Measurements from ENCODE around the gene SH3TC1.

SH3TC1 gene

DNA sequence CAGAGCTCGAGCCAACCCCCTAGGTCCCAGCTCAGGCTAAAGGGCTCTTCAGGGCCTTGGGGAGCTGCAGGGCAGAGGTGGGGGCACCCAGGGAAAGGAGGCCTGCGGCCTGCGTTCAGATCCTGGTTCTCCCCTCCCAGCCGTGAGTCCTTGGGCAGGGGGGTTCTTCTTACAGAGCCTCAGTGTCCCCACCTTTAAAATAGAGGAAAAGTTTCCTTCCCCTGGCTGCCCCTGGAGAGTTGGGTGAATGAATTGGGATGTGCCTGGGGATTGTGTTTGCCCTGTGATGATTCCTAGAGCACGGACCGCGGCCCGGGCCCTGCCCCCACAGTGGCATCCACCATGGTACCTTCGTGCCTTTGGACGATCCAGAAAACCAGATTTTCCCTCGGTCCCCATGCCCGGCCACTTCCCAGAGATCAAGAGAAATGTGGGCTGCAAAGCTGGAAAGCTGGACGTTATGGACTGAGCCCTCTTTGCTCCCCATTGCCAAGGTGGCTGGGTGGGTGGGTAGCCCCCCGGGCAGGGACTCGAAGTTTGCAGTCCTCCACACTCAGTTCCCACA lies 81.9 kb downstream of the SH3TC1 start:
- Histone ChIP-seq H3K4me1 (ENCODE audit: insufficient read depth, insufficient read length) (peaks cover 18% of the 10 kb centered on the region), H3K4me3 (ENCODE audit: insufficient read length, low read depth) (no peak overlapping the region), H3K36me3 (ENCODE audit: insufficient read depth, insufficient read length, low read length) (peaks cover 4% of the 10 kb centered on the region), H3K9me3 (ENCODE audit: insufficient read depth, low read length) (no peaks in the 10 kb centered on the region), H3K9ac (ENCODE audit: insufficient read length, low read depth) (no peak overlapping the region), H3K27me3 (ENCODE audit: insufficient read depth, insufficient read length) (no peaks in the 10 kb centered on the region)
- DNase-seq (ENCODE audit: low read depth, low spot score), result no peak
- no peak for TF ChIP-seq SUZ12 (IDR thresholded peaks at IDR 0.05; ENCODE audit: extremely low read depth, insufficient read depth, insufficient read length)
- no peak for TF ChIP-seq YY1 (IDR thresholded peaks at IDR 0.05; ENCODE audit: insufficient read depth, insufficient read length)
- TF ChIP-seq ZNF274 (IDR thresholded peaks at IDR 0.05; ENCODE audit: low read depth, low read length), result no peak

- no peak for DNase-seq (ENCODE audit: low read depth, low spot score)
- no peak for TF ChIP-seq SUZ12 (IDR thresholded peaks at IDR 0.05; ENCODE audit: extremely low read depth, insufficient read depth, insufficient read length)
- no peak for TF ChIP-seq YY1 (IDR thresholded peaks at IDR 0.05; ENCODE audit: insufficient read depth, insufficient read length)
- TF ChIP-seq ZNF274 (IDR thresholded peaks at IDR 0.05; ENCODE audit: low read depth, low read length), result no peak
- H3K4me1 ChIP-seq (ENCODE audit: insufficient read depth, insufficient read length), result peaks cover 15% of the 10 kb centered on the region
- H3K36me3 ChIP-seq (ENCODE audit: insufficient read depth, insufficient read length, low read length), result peaks cover 4% of the 10 kb centered on the region
- H3K4me3 ChIP-seq (ENCODE audit: insufficient read length, low read depth), result no peak overlapping the region
- no peaks in the 10 kb centered on the region for H3K9me3 ChIP-seq (ENCODE audit: insufficient read depth, low read length)
- H3K27me3 ChIP-seq (ENCODE audit: insufficient read depth, insufficient read length), result no peaks in the 10 kb centered on the region
- H3K9ac ChIP-seq (ENCODE audit: insufficient read length, low read depth), result no peak overlapping the region
Observed at GRCh38 chr4:8281519-8282133, 82.5 kb downstream of the SH3TC1 start.

DNA sequence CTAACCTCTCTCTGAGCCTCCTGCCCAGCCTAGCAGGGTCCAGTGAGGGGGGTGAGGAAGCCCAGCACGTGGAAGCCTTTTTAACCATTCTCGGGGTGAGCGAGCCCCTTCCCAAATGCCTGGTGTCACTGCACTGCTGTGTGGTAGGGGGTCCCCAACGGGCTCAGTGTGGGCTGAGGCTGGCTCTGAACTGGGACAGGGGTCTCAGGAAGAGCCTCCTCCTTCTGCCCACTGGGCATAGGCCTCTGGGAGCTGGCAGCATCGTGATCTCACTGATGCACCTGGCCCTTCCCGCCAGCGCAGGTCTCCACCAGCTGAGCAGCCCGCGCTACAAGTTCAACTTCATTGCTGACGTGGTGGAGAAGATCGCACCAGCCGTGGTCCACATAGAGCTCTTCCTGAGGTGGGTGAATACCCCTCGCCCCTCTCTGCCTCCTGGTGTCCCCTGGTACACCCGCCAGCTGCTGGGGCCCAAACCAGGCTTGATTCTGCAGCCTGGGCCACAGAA lies 83.1 kb downstream of the SH3TC1 start:
- peaks cover 6% of the 10 kb centered on the region for H3K36me3 ChIP-seq (ENCODE audit: insufficient read depth, insufficient read length, low read length)
- no peaks in the 10 kb centered on the region for H3K9me3 ChIP-seq (ENCODE audit: insufficient read depth, low read length)
- no peak for DNase-seq (ENCODE audit: low read depth, low spot score)
- peaks cover 15% of the 10 kb centered on the region for H3K4me1 ChIP-seq (ENCODE audit: insufficient read depth, insufficient read length)
- no peak overlapping the region for H3K9ac ChIP-seq (ENCODE audit: insufficient read length, low read depth)
- no peaks in the 10 kb centered on the region for H3K27me3 ChIP-seq (ENCODE audit: insufficient read depth, insufficient read length)
- TF ChIP-seq SUZ12 (IDR thresholded peaks at IDR 0.05; ENCODE audit: extremely low read depth, insufficient read depth, insufficient read length), result no peak
- H3K4me3 ChIP-seq (ENCODE audit: insufficient read length, low read depth), result no peak overlapping the region

DNA sequence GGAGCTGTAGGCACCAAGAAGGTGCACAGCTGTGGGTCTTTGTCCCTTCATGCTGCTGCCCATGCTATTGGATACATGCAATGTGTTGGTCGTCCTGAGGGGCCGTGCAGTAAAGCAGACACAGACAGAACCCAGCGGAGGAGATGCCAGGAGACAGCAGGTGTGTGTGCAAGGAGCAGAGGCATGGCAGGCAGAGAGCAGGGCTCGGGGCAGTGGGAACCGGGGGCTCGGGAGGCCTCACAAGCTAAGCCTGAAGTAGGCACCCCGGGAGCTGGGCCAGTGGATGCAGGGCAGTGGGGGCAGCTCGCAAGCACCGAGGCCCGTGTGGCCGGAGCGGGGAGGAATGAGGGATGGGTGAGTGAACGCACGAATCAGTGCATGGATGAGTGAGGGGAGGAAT lies 83.7 kb downstream of the SH3TC1 start:
- H3K27me3 ChIP-seq (ENCODE audit: insufficient read depth, insufficient read length), result no peaks in the 10 kb centered on the region
- H3K4me1 ChIP-seq (ENCODE audit: insufficient read depth, insufficient read length), result peaks cover 15% of the 10 kb centered on the region
- TF ChIP-seq YY1 (IDR thresholded peaks at IDR 0.05; ENCODE audit: insufficient read depth, insufficient read length) (no peak), ZNF274 (IDR thresholded peaks at IDR 0.05; ENCODE audit: low read depth, low read length) (no peak), SUZ12 (IDR thresholded peaks at IDR 0.05; ENCODE audit: extremely low read depth, insufficient read depth, insufficient read length) (no peak)
- H3K9ac ChIP-seq (ENCODE audit: insufficient read length, low read depth), result no peak overlapping the region
- no peak overlapping the region for H3K4me3 ChIP-seq (ENCODE audit: insufficient read length, low read depth)
- no peak for DNase-seq (ENCODE audit: low read depth, low spot score)
- H3K36me3 ChIP-seq (ENCODE audit: insufficient read depth, insufficient read length, low read length), result peaks cover 6% of the 10 kb centered on the region
- no peaks in the 10 kb centered on the region for H3K9me3 ChIP-seq (ENCODE audit: insufficient read depth, low read length)

DNA sequence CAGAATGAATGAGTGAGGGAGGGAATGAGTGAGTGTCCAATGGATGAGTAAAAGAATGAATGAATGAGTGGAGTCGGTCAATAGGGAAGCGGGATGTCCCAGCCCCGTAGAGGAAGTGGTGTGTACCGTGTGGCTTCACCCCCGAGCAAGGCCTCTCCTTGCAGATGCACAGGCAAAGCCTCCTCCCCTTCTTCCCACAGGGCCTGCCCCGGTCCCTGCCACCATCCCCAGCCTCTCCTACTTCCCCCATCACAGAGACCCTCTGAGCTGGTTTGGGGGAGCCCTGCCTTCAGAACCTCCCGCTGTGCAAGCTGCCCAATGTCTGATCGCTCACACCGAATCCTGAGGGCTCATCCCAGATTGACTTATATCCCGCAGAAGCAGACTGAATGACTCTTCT lies 84.1 kb downstream of the SH3TC1 start:
- TF ChIP-seq SUZ12 (IDR thresholded peaks at IDR 0.05; ENCODE audit: extremely low read depth, insufficient read depth, insufficient read length) (no peak), ZNF274 (IDR thresholded peaks at IDR 0.05; ENCODE audit: low read depth, low read length) (no peak), YY1 (IDR thresholded peaks at IDR 0.05; ENCODE audit: insufficient read depth, insufficient read length) (no peak)
- Histone ChIP-seq H3K4me3 (ENCODE audit: insufficient read length, low read depth) (no peak overlapping the region), H3K27me3 (ENCODE audit: insufficient read depth, insufficient read length) (no peaks in the 10 kb centered on the region), H3K9me3 (ENCODE audit: insufficient read depth, low read length) (no peaks in the 10 kb centered on the region), H3K9ac (ENCODE audit: insufficient read length, low read depth) (no peak overlapping the region), H3K4me1 (ENCODE audit: insufficient read depth, insufficient read length) (peaks cover 13% of the 10 kb centered on the region), H3K36me3 (ENCODE audit: insufficient read depth, insufficient read length, low read length) (peaks cover 6% of the 10 kb centered on the region)
- DNase-seq (ENCODE audit: low read depth, low spot score), result no peak

DNA sequence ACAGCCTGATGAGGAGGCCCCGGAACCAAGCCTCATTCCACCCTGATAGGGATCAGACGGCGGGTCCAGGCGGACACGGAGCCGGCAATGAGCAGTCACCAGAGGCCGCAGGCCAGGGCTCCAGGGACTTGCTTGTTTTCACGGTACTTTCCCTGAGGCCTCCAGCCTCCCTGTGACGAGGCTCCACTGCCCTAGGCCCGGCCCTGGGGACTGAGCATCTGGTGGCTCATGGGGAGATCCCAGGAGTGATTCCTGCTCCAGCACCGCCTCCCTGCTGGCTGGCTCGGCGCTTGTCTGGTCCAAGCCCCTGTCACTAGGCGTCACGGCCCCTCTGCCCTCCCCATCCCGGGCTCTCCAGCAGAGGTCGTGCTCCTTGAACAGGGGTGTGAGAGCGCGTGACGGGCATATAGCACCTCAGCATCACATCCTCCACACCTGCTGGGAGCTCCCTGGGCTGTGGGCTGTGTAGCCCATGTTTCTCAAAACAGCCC lies 84.6 kb downstream of the SH3TC1 start:
- Histone ChIP-seq H3K9me3 (ENCODE audit: insufficient read depth, low read length) (no peaks in the 10 kb centered on the region), H3K9ac (ENCODE audit: insufficient read length, low read depth) (no peak overlapping the region), H3K4me1 (ENCODE audit: insufficient read depth, insufficient read length) (peaks cover 10% of the 10 kb centered on the region), H3K4me3 (ENCODE audit: insufficient read length, low read depth) (no peak overlapping the region), H3K36me3 (ENCODE audit: insufficient read depth, insufficient read length, low read length) (peaks cover 6% of the 10 kb centered on the region), H3K27me3 (ENCODE audit: insufficient read depth, insufficient read length) (no peaks in the 10 kb centered on the region)
- no peak for TF ChIP-seq ZNF274 (IDR thresholded peaks at IDR 0.05; ENCODE audit: low read depth, low read length)
- no peak for TF ChIP-seq SUZ12 (IDR thresholded peaks at IDR 0.05; ENCODE audit: extremely low read depth, insufficient read depth, insufficient read length)
- TF ChIP-seq YY1 (IDR thresholded peaks at IDR 0.05; ENCODE audit: insufficient read depth, insufficient read length), result no peak
- DNase-seq (ENCODE audit: low read depth, low spot score), result no peak

GRCh38 chr4:8284391-8284790 lies 85.3 kb downstream of the SH3TC1 start:
- no peaks in the 10 kb centered on the region for H3K9me3 ChIP-seq (ENCODE audit: insufficient read depth, low read length)
- H3K4me1 ChIP-seq (ENCODE audit: insufficient read depth, insufficient read length), result peaks cover 8% of the 10 kb centered on the region
- no peak overlapping the region for H3K4me3 ChIP-seq (ENCODE audit: insufficient read length, low read depth)
- H3K27me3 ChIP-seq (ENCODE audit: insufficient read depth, insufficient read length), result no peaks in the 10 kb centered on the region
- no peak overlapping the region for H3K9ac ChIP-seq (ENCODE audit: insufficient read length, low read depth)
- peaks cover 6% of the 10 kb centered on the region for H3K36me3 ChIP-seq (ENCODE audit: insufficient read depth, insufficient read length, low read length)
- DNase-seq (ENCODE audit: low read depth, low spot score), result no peak
- no peak for TF ChIP-seq ZNF274 (IDR thresholded peaks at IDR 0.05; ENCODE audit: low read depth, low read length)
- TF ChIP-seq YY1 (IDR thresholded peaks at IDR 0.05; ENCODE audit: insufficient read depth, insufficient read length), result no peak
- TF ChIP-seq SUZ12 (IDR thresholded peaks at IDR 0.05; ENCODE audit: extremely low read depth, insufficient read depth, insufficient read length), result no peak

Data from NT2/D1 (cell line).